ENCODE data around the gene TRAK1. TPM values are rescaled to one million over a fixed set of nuclear protein-coding genes. Genes with fewer than 3 reads are reported as not detected.

Gene TRAK1
- polyA plus RNA-seq, 1 donor = 49.7 TPM

Other genes with a start within 250 kb of the TRAK1 start
- 6.3 TPM for gene ULK4, start 129.3 kb upstream of the TRAK1 start, polyA plus RNA-seq (ENCODE audit: insufficient read length)
- not detected for gene CCK, start 174.8 kb downstream of the TRAK1 start, polyA plus RNA-seq (ENCODE audit: insufficient read length)

Data from left kidney (tissue), 1 donor.